ENCODE measurements around the gene ZBTB18.

DNA sequence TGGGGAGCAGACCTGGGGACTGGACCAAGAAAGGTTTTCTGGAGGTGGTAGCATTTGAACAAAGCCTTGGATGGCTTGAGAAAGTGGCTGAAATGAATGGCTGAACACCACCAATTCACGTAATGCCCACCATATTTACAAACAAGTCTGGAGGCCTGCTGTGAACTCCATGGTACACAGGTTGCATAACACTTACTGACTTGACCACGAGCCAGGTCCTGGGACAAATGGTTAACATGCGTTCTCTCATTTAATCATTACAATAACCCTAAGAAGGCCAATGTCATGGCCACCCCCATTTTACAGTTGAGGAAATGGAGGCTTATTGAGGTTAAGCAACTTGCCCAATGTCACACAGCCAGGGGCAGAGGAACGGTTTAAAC, 44.4 kb downstream of the ZBTB18 start:
- TF ChIP-seq POLR2A (IDR thresholded peaks at IDR 0.05; ENCODE audit: low read length) (no peak), GATA1 (IDR thresholded peaks at IDR 0.05; ENCODE audit: low read depth, low read length) (no peak)
